Erythroblast (primary cell): Measurements from ENCODE around the gene FGF19.

Experiments used
- GATA1 ChIP-seq: IDR thresholded peaks from 2 replicates; pipeline ENCODE4 v1.6.1; 2011; ENCODE audit warnings: low read depth, mild to moderate bottlenecking, control low read depth, low read length, moderate library complexity
- POLR2A ChIP-seq: IDR thresholded peaks from 2 replicates; pipeline ENCODE4 v1.6.1; 2011; ENCODE audit warnings: mild to moderate bottlenecking, low read length

- TF ChIP-seq POLR2A, result no peak
- TF ChIP-seq GATA1, result no peak
These were observed 43.2 kb upstream of the FGF19 start for GRCh38 chr11:69746752-69747742.
